Testis (tissue), 2 donors: ENCODE measurements around the gene MIPEP.

ENCODE experiments used
- CTCF ChIP-seq, 3 experiments: fragments of 450-650 bp in 2 of 3; fragments of 200-600 bp in 1 of 3; sonication (generic) in 1 of 3; IDR thresholded peaks; one replicate each; pipeline ENCODE4 v1.5.1; 2016 to 2019; ENCODE audit warnings: antibody characterized with exemption in 3 of 3, mild to moderate bottlenecking in 2 of 3, moderate library complexity in 1 of 3
- POLR2A ChIP-seq: fragments of 450-650 bp; IDR thresholded peaks from one replicate; pipeline ENCODE4 v1.6.1; 2017; ENCODE audit warnings: antibody characterized with exemption, mild to moderate bottlenecking, moderate library complexity

GRCh38 chr13:23804166-23804565 is 85.0 kb downstream of the MIPEP start:
- TF ChIP-seq CTCF (IDR thresholded peaks at IDR 0.05) (no peak), POLR2A (no peak)
